NCI-H1092 treated with DMSO at 0.1 percent for 48 hours (cell line): ENCODE measurements around the gene RASGEF1C.
A peak's percentile ranks its signal among the peaks of the same experiment; 100 is the strongest.
"Not testable (repeated sequence)": the region's sequence is repeated elsewhere in the genome, so short reads cannot be mapped to it uniquely, and the experiment has no call there.

ENCODE experiments used
- DNase-seq: peaks from one replicate; lab custom pipeline; 2025; lab: John Stamatoyannopoulos, UW

RASGEF1C gene

DNA sequence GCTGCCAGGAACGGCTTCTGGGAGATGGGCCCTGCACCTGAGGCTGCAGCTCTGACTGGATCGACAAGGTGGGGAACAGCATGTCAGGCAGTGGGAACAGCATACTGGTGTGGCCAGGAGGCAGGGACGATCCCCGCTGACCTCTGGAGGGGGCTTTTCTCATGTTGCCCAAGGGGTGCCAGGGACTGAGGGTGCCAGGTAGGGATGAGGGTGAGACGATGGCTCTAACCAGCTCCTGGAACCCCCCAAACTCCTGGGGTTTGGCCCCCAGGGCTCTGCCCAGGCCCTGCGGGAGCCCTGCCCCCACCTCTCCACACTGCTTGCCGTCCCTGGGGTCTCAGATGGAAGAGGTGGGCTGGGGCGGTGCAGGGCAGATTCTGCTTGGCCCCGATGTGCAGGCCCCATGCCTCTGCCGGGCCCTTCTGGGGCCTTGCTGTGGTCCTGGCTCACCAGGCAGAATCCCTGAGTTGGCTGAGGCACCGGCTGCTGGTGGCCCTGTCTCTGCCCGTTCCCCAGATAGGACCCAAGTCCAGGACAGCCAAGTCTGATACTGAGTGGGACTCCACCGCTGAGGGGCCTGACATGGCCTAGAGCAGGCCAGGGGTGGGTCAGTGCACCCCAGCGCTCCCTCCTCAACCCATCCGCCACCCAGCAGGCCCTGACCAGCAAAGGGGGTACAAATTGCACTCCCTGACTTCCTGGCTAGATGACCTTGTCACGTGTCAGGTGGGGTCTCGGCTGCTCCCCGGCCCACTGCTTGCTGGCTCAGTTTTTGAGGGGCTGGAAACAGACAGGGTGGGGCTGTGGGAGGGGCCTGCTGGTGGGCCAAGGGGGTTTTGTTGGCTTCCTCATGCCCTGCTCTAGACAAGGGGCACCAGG lies 109.0 kb downstream of the RASGEF1C start:
- DNase-seq, result no peak

DNA sequence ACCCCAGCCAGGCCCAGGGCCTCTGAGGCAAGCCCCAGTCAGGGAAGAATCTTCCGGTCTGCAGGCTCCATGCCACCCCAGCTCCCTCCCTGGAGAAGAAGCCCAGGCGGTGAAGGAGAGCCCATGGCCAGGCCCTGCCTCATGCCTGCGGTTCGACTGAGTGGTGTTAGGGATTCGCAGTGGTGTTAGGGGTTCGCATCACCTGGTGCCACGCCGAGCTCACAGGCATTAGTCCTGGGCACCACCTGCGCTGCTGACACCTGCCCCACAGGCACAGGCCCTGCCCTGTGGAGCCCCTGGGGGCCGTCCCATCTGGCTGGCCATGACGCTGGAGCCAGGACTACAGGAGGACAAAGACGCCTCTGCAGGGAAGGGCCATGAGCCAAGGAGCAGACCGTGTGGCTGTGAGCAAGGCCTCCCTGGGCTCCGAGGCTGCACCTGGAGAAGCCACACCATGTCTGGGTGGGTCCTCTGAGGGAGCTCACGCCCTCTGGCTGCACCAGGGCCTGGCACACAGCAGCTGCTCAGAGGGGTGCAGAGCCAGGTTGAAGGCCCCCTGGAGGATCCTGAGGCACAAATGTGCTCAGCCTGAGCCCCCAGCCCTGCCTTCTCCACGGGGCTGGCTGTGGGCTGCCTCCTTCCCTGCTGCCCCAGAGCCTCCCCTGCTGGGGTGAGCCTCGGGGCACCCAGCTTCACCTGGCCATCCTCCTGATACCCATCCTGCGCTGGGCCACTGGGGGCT lies 109.8 kb downstream of the RASGEF1C start:
- no peak for DNase-seq

DNA sequence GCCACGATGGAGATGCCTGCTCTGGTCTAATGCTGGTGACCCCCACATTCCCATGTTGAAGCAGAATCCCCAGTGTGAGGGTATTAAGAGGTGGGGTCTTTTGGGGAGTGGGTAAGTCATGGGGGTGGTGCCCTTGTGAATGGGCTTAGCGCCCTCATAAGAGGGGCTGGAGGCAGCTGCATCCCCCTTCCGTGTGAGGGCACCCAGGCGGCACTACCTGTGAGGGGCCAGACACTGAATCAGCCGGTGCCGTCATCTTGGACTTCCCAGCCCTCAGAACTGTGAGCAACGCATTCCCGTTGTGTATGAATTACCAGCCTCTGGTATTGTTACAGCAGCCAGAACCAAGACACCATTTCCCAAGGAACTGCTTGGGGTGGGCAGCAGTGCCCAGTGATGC lies 110.5 kb downstream of the RASGEF1C start:
- DNase-seq, result no peak

DNA sequence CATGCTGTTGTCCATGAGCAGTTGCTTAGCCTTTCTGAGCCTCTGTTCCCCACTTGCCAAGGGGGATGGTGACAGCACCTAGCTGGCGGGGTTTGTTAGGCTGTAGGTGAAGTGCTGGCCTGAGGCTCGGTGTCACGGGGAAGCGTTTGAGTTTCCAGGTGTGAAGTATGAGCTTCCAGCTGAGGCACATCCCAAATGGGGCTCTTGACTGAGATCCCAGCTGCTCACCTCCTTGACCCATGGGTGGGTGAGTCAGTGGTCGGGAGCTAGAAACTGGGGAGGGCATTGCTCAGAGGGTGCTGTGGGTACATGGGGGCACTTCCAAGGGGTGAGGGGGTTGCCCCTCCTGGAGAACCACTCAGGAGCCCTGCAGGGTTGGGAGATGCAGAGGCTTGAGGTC lies 111.1 kb downstream of the RASGEF1C start:
- no peak for DNase-seq

DNA sequence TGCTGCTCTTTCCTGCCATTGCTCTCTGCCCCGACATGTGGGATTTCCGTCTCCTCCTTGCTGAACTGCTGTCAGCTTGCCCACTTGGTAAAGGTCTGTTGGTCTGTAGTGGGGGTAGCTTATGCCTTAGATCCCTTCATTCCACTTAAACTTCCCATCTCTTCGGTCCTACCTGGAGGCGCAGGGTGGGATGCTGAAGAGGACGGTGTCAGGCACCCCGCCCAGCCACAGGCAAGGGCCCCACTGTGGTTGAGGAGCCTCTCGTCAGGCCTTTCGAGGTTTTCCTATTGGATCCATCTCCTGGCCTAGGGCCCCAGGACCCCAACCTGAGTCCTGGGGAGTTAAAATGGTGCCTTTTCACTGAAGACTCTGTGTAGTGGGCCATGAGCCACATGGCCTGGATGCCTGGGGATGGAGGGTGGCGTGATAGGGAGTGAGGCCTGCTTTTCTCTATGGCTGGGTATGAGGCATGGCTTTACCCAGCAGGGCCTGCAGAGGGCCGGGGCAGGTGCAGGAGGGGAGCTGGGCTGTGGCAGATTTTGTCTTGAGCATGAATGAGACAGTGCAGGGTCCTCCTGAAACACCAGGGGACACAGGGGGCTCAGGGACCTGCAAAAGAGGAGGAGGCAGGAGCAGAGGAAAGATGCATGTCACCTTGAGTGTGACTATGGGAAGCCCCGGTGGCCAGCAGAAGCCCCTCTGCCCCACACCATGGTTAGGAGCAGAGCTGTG lies 111.7 kb downstream of the RASGEF1C start:
- no peak for DNase-seq

DNA sequence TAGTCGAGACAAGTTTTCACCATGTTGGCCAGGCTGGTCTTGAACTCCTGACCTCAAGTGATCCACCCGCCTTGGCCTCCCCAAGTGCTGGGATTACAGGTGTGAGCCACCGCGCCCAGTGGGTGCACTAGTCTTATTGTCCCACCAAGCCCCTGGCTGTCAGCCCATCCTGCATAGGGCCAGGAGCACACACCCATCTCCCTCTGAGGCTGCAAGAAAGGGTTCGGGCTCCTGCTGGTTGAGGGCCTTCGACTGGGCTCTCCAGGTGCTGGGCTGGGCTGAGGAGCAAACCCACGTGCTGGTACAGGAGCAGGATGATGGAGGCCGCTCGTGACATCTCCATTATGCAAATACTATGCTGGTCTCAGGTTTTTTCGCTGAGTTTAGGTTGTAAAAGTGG lies 112.4 kb downstream of the RASGEF1C start:
- DNase-seq, result no peak

DNA sequence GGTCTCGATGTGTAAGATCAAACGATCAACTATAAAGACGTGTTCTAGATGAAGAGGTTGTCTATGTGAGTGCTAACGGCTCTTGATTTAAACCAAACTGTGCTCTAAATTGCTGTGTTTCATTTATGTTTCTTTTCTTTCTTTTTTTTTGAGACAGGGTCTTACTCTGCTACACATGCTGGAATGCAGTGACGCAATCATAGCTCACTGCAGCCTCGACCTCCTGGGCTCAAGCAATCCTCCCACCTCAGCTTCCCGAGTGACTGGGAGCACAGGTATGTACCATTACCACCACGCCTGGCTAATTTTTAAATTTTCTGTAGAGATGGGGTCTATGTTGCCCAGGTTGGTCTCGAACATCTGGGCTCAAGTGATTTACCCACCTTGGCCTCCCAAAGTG lies 113.5 kb downstream of the RASGEF1C start:
- DNase-seq, result no peak

DNA sequence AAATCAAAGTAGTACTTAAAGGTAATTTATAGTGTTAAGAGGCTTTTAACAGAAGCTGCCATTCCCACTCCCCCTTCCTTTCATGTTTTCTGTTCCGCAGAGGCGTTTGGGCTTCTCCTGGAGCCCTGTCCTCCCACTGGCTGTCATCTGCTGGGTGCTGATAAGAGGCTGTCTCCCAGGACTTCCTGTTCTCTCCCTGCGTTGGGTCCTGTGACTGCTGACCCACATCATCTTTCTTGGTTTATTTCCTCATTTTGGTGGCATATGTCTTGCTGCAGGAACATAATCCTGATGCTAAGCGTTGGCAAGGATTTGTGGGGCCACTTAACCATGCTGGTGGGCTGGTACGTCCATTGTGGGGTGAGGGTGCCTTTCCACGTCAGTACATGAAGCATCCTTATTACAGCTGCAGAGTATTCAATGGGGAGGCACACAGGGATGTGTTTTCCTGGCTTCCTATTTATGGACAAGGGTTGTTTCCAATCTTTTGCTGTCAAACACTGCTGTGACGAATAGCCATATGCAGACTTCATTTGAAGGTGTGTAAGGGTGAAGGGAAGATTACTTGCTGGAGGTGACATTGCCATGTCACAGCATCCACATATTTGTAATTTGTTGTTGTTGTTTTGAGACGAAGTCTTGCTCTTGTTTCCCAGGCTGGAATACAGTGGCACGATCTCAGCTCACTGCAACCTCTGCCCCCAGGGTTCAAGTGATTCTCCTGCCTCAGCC lies 115.2 kb downstream of the RASGEF1C start:
- DNase-seq, result no peak

DNA sequence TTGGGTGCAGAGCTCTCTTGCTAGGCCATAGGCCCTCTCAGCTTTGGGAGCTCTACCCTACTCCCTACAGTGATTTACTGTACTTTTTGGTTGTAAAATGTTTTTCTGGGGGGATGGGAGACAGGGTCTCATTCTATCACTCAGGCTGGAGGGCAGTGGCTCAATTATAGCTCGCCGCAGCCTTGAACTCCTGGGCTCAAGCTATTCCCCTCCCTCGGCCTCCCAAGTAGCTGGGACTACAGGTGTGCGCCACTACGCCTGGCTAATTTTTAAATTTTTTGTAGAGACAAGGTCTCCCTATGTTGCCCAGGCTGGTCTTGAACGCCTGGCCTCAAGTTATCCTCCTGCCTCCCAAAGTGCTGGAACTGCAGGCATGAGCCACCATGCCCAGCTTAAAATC lies 115.8 kb downstream of the RASGEF1C start:
- no peak for DNase-seq

DNA sequence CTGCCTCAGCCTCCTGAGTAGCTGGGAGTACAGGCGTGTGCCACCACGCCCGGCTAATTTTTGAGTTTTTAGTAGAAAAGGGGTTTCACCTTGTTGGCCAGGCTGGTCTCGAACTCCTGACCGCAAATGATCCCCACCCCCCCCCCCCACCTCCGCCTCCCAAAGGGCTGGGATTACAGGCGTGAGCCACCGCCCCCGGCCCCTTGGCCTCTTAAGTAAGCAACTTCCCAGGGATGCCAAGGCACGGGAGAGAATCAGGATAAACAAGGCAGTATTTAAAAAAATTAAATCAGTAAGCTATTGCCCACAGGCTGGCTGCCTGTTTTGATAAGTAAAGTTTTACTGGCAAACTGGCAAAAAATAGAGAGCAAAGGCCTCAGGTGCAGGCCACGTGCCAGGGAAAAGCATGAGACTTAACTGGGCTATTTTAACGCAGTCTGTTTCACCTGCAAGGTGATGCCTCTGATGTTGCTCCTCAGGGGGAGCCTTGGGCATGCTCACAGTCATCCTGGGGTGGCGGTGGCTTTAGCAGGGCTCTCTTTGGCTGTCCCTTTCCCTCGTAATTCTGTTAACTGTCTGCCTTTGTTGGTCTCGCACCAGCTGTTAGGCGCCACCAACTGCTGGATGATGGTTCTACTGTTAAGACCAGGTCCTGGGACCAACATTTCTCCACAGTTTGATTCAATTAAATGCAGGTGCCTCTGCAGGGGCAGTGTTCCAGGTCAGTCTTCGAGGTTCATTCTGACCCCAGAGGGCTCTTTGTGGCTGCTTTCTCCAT lies 118.1 kb downstream of the RASGEF1C start:
- DNase-seq, result peak; percentile 3

DNA sequence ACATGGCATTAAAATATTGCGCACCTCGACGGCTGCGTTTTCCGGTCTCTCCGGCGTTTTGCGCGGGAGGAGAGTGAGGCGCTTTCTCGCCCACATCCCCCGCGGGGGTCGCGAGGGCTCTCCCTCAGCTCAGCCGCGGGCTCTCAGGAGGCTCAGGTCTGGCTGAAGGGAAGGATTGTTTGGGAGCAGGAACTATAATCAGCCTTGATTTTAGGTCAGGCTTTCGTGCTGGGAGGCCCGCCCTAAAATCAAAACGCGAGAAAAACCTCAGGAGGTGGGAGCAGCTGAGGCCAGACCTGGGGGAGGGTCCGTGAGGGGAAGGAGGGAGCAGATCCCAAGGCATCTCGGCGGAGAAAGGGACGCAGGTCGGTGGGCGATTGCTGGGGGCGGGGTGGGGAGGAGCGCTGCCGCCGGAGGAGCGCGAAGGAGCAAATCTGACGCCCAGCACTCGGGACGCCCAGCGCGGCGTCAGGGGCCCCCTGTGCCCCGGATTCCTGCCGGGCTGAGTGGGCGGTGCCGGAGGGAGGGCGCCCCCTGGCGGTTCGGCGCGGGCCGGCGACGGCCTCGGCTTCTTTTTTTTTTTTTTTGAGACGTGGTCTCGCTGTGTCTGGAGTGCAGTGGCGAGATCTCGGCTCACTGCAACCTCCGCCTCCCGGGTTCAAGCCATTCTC lies 118.8 kb downstream of the RASGEF1C start:
- peak; percentile 27 for DNase-seq

DNA sequence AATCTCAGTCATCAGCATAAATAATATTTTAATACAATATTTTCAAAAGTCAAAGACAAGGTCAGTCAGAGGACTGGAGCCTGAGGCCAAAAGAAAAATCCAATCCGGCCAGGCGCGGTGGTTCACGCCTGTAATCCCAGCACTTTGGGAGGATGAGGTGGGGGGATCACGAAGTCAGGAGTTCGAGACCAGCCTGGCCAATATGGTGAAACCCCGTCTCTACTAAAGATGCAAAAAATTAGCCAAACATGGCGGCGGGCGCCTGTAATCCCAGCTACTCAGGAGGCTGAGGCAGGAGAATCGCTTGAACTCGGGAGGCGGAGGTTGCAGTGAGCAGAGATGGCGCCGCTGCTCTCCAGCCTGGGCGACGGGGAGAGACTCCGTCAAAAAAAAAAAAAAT lies 119.4 kb downstream of the RASGEF1C start:
- DNase-seq, result not testable (repeated sequence)

DNA sequence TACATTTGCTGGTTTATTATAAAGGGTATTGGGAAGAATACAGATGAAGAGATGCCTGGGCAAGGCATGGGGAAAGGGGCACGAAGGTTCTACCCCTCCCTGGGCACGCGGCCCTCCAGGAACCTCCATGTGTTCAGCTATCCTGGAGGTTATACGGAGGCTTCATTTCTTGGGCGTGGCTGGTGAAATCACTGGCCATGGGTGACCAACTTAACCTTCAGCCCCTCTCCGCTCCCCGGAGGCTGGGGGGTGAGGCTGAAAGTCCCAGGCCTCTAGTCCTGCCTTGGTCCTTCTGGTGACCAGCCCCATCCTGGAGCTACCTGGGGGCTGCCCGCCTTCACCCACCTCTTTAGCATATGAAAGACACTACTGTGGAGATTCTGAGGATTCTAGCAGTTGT lies 120.5 kb downstream of the RASGEF1C start:
- no peak for DNase-seq

DNA sequence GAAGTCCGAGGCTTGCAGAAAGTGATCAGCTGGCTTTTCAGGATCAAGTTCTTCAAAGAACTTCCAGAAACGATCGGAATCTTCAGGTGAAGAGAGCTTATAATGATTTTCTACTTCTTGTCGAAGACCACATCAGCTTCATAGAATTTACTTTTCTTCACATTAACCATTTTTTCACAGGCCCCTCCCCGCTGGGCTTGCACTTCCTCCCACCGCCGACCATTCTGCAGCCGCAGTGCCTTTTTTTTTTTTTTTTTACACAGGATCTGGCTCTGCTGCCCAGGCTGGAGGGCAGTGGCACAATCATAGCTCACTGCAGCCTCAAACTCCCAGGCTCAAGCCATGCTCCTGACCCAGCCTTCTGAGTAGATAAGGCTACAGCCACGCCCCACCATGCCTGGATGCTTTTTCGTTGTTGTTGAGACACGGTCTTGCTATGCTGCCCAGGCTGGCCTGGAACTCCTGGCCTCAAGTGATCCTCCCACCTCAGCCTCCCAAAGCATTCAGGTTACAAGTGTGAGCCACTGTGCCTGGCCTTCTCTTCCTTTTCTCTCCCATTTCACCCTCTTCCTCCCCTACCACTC lies 122.1 kb downstream of the RASGEF1C start:
- DNase-seq, result no peak

DNA sequence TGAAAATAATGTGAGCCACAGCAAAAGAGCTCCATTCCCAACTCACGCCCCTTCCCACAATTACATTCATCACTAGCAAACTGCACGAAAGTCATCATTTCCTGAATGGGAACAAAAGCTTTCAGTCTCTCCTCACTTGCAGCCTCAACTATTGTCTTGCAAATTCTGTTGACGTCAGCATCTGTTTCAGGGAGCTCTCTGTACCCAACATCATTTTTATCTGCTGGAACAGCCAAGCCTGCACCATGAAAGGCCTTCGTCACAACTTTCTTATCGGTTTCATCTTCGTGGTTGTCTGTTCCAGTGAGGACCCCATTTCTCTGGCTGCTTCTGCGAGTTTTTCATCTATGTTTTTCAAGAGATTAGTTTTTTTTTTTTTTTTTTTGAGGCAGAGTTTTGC lies 123.2 kb downstream of the RASGEF1C start:
- DNase-seq, result no peak

DNA sequence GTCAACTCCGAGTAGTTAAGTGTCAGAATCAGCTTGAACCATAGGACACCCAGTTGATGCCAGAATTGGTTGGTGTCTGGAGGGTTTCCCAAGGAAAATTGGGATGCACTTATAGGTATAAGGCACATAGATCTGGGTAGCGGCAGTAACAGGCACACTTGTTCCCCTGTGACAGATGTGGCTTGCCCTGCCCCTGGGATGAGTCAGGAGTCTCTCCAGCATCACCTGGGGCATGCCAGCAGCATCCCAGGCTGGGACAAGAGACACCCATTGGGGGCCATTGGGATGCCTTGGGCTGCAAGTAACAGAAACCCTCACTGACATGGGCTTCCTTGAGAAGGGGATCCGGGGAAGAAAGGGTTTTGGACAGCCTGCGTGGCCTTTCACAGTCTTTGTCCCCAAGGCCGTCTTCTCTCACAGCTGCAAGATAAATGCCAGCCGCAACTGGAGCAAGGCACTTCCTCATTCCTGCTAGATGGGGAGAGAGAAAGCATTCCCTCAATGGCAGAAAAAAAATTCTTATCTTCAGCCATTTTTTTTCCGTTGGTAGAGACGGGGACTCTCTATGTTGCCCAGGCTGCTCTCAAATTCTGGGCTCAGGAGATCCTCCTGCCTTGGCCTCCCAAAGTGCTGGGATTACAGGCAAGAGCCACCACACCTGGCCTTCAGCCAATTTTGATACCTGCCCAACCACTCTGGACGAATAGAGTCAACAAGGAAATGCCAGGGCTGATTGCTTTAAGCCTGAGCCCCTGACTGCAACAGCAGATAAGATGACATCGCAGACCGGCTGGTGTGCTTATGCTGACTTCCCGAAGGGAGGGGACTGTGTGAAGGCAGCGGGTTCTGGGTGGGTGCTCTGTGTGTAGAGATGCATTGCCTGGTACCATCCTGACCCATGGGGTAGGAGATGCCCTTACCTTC lies 124.1 kb downstream of the RASGEF1C start:
- DNase-seq, result peak; percentile 3

DNA sequence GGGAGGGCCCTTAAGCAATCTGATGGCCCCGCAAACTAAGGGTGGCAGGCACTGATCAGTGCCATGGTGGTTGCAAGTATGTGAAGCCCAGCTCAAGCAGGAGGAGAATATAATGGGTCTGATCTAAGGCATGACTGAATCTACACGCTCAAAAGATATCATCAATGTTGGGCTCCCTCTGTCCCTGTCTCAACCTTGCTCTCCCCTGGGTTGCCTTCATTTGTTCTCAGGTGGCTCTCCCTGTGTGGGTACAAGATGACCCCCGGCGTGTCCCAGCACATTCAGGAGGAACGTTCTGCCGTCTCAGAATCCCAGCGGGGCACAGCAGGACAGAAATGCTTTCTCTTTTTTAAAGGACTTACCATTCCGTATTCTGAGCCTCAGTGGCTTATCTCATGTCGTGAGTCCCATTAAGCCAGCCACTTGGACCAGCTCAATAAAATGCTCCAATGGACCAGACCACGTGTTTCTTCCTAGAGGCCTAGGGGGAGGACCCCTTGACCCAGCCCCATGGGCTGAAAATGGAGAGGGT lies 125.4 kb downstream of the RASGEF1C start:
- DNase-seq, result no peak

DNA sequence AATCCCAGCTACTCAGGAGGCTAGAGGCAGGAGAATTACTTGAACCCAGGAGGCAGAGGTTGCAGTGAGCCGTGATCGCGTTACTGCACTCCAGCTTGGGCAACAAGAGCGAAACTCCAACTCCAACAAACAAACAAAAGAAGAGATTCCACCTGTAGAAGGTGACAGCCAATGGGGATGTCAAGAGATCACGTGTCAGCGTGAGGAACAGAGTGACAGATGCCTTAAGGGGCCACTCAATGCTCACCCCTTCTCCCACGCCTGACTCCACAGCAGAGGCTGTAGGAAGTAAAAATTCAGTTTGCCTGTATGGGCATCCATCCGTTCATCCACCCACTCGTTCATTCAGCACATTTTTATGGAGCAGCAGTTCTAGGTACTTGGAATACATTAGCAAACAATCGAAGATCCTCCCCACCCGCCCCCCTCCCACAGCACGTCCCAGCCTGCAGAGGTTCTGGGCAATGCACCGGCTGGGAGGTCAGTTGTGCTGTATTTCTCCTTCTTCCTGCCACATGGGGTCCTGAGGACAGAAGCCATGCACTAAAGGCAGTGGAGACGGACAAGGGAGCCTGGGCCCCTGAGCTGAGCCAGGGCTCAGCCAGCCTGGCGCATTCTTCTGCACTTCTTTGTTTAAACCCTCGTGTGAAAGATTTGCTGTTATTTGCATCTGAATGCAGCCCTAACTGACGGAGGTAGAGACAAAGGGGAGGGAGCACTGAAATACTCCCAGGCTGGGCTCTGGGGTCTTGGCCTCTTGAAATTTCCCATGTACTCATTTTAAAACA lies 126.2 kb downstream of the RASGEF1C start:
- no peak for DNase-seq
